Measurements from ENCODE around the gene CD22. TPM values are rescaled to one million over a fixed set of nuclear protein-coding genes. Genes with fewer than 3 reads are reported as not detected.

The CD22 gene
- total RNA-seq, 1 experiment from 2014 or later: not detected

- Histone ChIP-seq H4K20me1 (ENCODE audit: control insufficient read depth, insufficient read depth, insufficient read length) (no peaks in the 10 kb centered on the region), H3K23me2 (ENCODE audit: insufficient read length, low read depth, low read length, poor library complexity, severe bottlenecking) (no peaks in the 10 kb centered on the region), H2AK5ac (ENCODE audit: insufficient read length, low read length) (no peak overlapping the region), H2BK12ac (ENCODE audit: insufficient read length, low read depth, low read length) (no peak overlapping the region), H3K4ac (ENCODE audit: low read depth, low read length) (no peak overlapping the region), H2BK5ac (ENCODE audit: insufficient read length, low read length) (no peak overlapping the region), H3K18ac (ENCODE audit: insufficient read length, low read depth, low read length) (no peak overlapping the region), H3K27ac (ENCODE audit: insufficient read length, low read depth, low read length) (no peak overlapping the region), H3K4me2 (ENCODE audit: insufficient read depth, insufficient read length, low read length) (no peak overlapping the region), H2BK20ac (ENCODE audit: low read depth, low read length, poor library complexity, severe bottlenecking) (no peak overlapping the region), H4K91ac (ENCODE audit: insufficient read length, low read depth, low read length) (no peak overlapping the region), H2AFZ (ENCODE audit: low read length) (no peak overlapping the region), H3K79me1 (ENCODE audit: insufficient read depth, low read depth, low read length, poor library complexity, severe bottlenecking) (no peaks in the 10 kb centered on the region), H3K4me1 (ENCODE audit: insufficient read depth, low read length) (no peaks in the 10 kb centered on the region), H4K8ac (replicated peaks; ENCODE audit: insufficient read length, low read depth, low read length) (no peak overlapping the region), H3K27me3 (ENCODE audit: insufficient read depth, low read length) (no peaks in the 10 kb centered on the region), H3T11ph (ENCODE audit: low read length) (no peak overlapping the region), H3K9me3 (ENCODE audit: control insufficient read depth, low read depth, low read length) (no peaks in the 10 kb centered on the region), H4K5ac (ENCODE audit: insufficient read length, low read depth, low read length) (no peak overlapping the region), H2BK15ac (ENCODE audit: low read depth, low read length) (no peak overlapping the region), H3K23ac (ENCODE audit: insufficient read length, low read depth, low read length) (no peak overlapping the region), H3K79me2 (ENCODE audit: insufficient read depth, low read length) (no peaks in the 10 kb centered on the region), H3K9ac (ENCODE audit: extremely low read depth, insufficient read length, low read length) (no peak overlapping the region), H2BK120ac (ENCODE audit: low read depth, low read length, poor library complexity, severe bottlenecking) (no peak overlapping the region), H3K14ac (ENCODE audit: insufficient read depth, low read length) (no peak overlapping the region), H3K56ac (ENCODE audit: insufficient read length, low read depth, low read length) (no peak overlapping the region)
- Mint-ChIP-seq H3K36me3 (ENCODE audit: insufficient read depth in 1 of 3, low read depth in 3 of 3) (no peaks in the 10 kb centered on the region), H3K9me3 (no peaks in the 10 kb centered on the region), H3K27me3 (ENCODE audit: low read depth) (peaks cover 1% of the 10 kb centered on the region; the same call in 1 of the 2 replicates), H3K27ac (no peak overlapping the region), H3K4me1 (peaks cover 0 to 5% of the 10 kb centered on the region in 2 experiments; a peak in 3 of 4 replicates), H3K4me3 (no peak overlapping the region)
- no peak for DNase-seq
- TF ChIP-seq, protein P1, sequence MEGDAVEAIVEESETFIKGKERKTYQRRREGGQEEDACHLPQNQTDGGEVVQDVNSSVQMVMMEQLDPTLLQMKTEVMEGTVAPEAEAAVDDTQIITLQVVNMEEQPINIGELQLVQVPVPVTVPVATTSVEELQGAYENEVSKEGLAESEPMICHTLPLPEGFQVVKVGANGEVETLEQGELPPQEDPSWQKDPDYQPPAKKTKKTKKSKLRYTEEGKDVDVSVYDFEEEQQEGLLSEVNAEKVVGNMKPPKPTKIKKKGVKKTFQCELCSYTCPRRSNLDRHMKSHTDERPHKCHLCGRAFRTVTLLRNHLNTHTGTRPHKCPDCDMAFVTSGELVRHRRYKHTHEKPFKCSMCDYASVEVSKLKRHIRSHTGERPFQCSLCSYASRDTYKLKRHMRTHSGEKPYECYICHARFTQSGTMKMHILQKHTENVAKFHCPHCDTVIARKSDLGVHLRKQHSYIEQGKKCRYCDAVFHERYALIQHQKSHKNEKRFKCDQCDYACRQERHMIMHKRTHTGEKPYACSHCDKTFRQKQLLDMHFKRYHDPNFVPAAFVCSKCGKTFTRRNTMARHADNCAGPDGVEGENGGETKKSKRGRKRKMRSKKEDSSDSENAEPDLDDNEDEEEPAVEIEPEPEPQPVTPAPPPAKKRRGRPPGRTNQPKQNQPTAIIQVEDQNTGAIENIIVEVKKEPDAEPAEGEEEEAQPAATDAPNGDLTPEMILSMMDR (conservative IDR thresholded peaks at IDR 0.05): no peak
- WGBS (ENCODE audit: extremely low coverage, insufficient read length, low lambda C conversion rate): no CpG with 5 or more reads among the region's 10 CpGs
Measured at GRCh38 chr19:35300339-35300649, 28.7 kb upstream of the CD22 start.

Measured in H9 (cell line).